Measurements from ENCODE around the gene PAM.
"Not testable (repeated sequence)": the region's sequence is repeated elsewhere in the genome, so short reads cannot be mapped to it uniquely, and the experiment has no call there.

The PAM gene

DNA sequence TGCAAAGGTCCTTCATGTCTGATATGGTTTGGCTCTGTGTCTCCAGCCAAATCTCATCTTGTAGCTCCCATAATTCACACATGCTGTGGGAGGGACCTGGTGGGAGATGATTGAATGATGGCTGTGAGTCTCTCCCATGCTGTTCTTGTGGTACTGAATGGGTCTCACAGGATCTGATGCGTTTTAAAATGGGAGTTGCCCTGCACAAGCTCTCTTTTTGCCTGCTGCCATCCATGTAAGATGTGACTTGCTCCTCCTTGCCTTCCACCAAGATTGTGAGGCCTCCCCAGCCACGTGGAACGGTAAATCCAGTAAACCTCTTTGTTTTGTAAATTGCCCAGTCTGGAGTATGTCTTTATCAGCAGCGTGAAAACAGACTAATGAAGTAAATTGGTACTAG is 318.4 kb downstream of the PAM start:
- not testable (repeated sequence) for DNase-seq (ENCODE audit: low read depth)

DNA sequence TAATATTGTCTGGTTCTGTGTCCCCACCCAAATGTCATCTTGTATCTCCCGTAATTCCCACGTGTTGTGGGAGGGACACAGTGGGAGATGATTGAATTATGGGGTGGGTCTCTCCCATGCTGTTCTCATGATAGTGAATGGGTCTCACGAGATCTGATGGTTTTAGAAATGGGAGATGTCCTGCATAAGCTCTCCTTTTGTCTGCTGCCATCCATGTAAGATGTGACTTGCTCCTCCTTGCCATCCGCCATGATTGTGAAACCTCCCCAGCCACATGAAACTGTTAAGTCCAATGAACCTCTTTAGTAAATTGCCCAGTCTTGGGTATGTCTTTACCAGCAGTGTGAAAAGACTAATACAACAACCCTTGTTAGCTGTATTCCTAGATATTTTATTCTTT is 320.3 kb downstream of the PAM start:
- no peak for DNase-seq (ENCODE audit: low read depth)
